Stimulated activated CD8-positive, alpha-beta memory T cell treated with anti-CD3 and anti-CD28 coated beads, Interleukin-12 subunit alpha, Interleukin-12 subunit beta, amount 100 ng/mL, for 24 hours (primary cell): ENCODE results near the gene HHIPL1.

Source experiments
- DNase-seq: peaks from one replicate; pipeline ENCODE4 v3.0.0-alpha.2; 2020; ENCODE audit errors: extremely low read depth

The HHIPL1 gene

GRCh38 chr14:99676657-99677056 is 31.7 kb downstream of the HHIPL1 start:
- no peak for DNase-seq

- no peak for DNase-seq
These were observed 32.6 kb downstream of the HHIPL1 start for GRCh38 chr14:99677231-99678140.

GRCh38 chr14:99678198-99678597 is 33.3 kb downstream of the HHIPL1 start:
- DNase-seq, result no peak

- no peak for DNase-seq
These were observed 34.2 kb downstream of the HHIPL1 start for GRCh38 chr14:99679111-99679510.

- no peak for DNase-seq
These were observed 34.6 kb downstream of the HHIPL1 start for GRCh38 chr14:99679543-99679942.

GRCh38 chr14:99679996-99680395 is 35.1 kb downstream of the HHIPL1 start:
- no peak for DNase-seq

GRCh38 chr14:99681101-99681831 is 36.3 kb downstream of the HHIPL1 start:
- no peak for DNase-seq

- no peak for DNase-seq
These were observed 36.9 kb downstream of the HHIPL1 start for GRCh38 chr14:99681832-99682148.

GRCh38 chr14:99682809-99683618 is 38.1 kb downstream of the HHIPL1 start:
- DNase-seq, result peak; percentile 54

GRCh38 chr14:99683619-99684409 is 38.9 kb downstream of the HHIPL1 start, which contains the start of gene CYP46A1:
CYP46A1 (plus strand) TSS chr14:99684298; CDS start chr14:99684418, 120 bp downstream.
- peak; percentile 99 for DNase-seq

GRCh38 chr14:99684410-99684934 is 39.5 kb downstream of the HHIPL1 start:
- no peak for DNase-seq

GRCh38 chr14:99685151-99685591 is 40.2 kb downstream of the HHIPL1 start:
- DNase-seq, result no peak

- DNase-seq, result no peak
These were observed 40.7 kb downstream of the HHIPL1 start for GRCh38 chr14:99685596-99685995.

- no peak for DNase-seq
These were observed 41.8 kb downstream of the HHIPL1 start for GRCh38 chr14:99686557-99687283.

GRCh38 chr14:99687284-99688209 is 42.6 kb downstream of the HHIPL1 start:
- no peak for DNase-seq

- DNase-seq, result no peak
These were observed 43.3 kb downstream of the HHIPL1 start for GRCh38 chr14:99688210-99688581.

GRCh38 chr14:99688629-99689028 is 43.7 kb downstream of the HHIPL1 start:
- no peak for DNase-seq

- DNase-seq, result no peak
These were observed 44.6 kb downstream of the HHIPL1 start for GRCh38 chr14:99689266-99690236.
